GM19351 (cell line): ENCODE results near the gene ATP1A2.
"Not testable (repeated sequence)": the region's sequence is repeated elsewhere in the genome, so short reads cannot be mapped to it uniquely, and the experiment has no call there.

Experiments
- ATAC-seq: cut with Tn5 transposase; IDR thresholded peaks from one replicate; pipeline ENCODE4 v1.9.1; 2021; ENCODE audit warnings: mild to moderate bottlenecking, moderate library complexity; ENCODE audit not compliant: unreplicated experiment

Gene ATP1A2

DNA sequence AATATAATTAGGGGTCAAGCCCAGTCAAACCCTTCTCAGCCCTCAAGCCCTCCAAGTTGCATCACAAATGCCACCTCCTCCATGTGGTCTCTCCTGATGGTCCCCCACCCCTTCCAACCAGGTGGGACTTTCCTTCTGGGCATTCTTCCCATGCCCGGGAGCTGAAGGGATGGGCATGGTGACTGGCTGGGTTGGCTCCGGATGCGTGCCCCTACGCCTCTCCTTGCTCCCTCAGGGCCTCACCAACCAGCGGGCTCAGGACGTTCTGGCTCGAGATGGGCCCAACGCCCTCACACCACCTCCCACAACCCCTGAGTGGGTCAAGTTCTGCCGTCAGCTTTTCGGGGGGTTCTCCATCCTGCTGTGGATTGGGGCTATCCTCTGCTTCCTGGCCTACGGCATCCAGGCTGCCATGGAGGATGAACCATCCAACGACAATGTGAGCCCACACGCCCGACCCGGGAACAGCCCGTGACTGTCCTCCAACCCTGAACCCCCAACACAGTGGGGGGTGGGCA lies 7.5 kb downstream of the ATP1A2 start:
- no peak for ATAC-seq

GRCh38 chr1:160123726-160124125 lies 8.2 kb downstream of the ATP1A2 start:
- no peak for ATAC-seq

GRCh38 chr1:160124705-160125478 lies 9.3 kb downstream of the ATP1A2 start:
- no peak for ATAC-seq

DNA sequence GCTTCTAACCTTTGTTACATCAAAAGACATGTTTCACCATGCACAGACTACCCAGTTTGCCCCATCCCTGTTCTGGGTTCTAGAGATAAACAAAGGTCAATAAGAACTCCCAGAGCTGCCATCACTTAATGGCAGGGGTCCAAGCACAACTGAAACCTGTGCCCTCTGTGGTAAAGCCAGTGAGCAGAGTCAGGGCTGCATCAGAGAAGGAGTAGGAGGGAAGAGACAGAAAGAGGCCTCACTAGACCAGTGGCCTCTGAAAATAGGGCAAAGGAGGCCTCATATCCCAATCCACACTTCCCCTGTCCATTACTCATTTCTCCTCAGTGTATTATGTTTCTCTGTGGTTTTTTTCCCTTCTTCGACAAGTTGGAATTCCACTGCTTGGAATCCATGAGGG lies 10.2 kb downstream of the ATP1A2 start:
- no peak for ATAC-seq

GRCh38 chr1:160126342-160126741 lies 10.8 kb downstream of the ATP1A2 start:
- not testable (repeated sequence) for ATAC-seq

DNA sequence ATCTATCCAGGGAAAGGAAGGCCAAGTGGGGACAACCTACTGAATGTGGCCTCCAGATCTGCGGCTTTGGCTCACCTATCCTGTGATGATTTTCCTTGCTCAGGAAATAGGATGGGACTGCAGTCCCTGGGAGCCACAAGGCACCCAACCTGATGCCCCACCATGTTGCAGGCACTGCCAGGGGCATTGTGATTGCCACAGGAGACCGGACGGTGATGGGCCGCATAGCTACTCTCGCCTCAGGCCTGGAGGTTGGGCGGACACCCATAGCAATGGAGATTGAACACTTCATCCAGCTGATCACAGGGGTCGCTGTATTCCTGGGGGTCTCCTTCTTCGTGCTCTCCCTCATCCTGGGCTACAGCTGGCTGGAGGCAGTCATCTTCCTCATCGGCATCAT lies 11.8 kb downstream of the ATP1A2 start:
- no peak for ATAC-seq

- ATAC-seq: no peak
Measured at GRCh38 chr1:160127865-160128523, 12.4 kb downstream of the ATP1A2 start.

DNA sequence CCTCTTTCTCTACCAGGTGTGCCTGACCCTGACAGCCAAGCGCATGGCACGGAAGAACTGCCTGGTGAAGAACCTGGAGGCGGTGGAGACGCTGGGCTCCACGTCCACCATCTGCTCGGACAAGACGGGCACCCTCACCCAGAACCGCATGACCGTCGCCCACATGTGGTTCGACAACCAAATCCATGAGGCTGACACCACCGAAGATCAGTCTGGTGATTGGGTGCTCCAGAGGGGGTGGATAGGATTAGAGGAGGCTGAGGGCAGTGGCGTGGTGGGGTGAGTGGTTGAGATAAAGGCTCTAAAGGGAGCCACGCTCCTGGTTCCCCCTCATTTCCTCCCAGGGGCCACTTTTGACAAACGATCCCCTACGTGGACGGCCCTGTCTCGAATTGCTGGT lies 13.1 kb downstream of the ATP1A2 start:
- ATAC-seq: no peak

DNA sequence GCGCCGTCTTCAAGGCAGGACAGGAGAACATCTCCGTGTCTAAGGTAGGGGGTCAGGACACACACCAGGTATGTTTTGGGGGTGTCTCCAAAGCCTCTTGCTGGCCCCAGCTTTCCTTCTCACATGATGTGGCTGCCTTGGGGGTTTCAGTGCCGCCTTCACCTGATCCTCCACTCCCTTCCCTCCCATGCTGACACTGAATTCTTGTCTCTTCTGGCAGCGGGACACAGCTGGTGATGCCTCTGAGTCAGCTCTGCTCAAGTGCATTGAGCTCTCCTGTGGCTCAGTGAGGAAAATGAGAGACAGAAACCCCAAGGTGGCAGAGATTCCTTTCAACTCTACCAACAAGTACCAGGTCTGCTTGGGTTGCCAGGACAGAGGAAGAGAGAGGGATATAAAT lies 13.5 kb downstream of the ATP1A2 start:
- ATAC-seq: no peak

DNA sequence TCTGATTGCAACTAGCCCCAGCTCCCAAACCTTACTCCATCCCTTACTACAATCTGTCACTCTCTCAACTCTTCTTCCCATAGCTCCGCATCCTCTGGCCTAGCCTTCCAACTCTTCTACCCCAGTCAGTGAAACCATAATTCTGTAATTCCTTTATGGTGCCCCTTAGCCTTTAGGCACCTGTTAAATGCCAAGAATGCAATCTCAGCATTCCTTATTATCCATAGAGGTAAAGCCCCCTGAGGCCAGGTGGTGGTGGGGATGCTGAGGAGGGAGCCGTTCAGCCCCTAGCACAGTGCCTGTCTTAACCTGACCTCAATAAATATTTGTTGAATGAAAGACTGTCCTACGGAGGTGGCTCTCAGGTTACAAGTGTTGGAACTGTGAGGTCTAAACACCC lies 14.0 kb downstream of the ATP1A2 start:
- ATAC-seq: no peak

DNA sequence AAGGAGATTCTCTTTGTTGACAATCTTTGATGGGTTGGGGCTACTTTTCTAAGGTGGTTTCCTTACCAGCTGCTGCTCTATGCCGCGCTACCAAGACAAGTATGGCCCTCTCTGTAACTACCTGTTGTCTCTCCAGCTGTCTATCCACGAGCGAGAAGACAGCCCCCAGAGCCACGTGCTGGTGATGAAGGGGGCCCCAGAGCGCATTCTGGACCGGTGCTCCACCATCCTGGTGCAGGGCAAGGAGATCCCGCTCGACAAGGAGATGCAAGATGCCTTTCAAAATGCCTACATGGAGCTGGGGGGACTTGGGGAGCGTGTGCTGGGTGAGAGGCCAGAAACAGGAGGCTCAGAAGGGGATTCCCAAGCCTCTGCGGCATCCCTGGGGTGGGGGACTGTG lies 14.4 kb downstream of the ATP1A2 start:
- no peak for ATAC-seq

GRCh38 chr1:160130486-160130885 lies 14.9 kb downstream of the ATP1A2 start:
- no peak for ATAC-seq

DNA sequence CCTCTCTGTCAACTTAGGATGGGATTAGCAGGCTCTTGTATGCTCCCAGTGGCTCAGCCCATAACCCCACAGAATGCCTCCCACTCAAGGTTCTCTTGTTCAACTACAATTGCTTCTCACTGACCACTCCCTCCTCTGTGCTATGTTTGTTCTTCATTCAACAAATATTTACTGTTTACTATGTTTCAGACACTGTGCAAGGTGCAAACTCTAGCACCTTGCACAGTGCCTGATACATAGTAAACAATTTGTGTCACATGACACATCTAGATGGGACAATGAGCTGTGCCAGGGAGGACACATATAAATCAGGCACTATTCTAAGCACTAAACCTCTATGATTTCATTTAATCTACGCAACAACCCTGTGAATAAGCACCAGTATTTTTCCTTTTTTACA lies 15.4 kb downstream of the ATP1A2 start:
- no peak for ATAC-seq

GRCh38 chr1:160131803-160132565 lies 16.4 kb downstream of the ATP1A2 start:
- ATAC-seq: no peak

GRCh38 chr1:160133990-160134770 lies 18.6 kb downstream of the ATP1A2 start:
- no peak for ATAC-seq

- ATAC-seq: no peak
Measured at GRCh38 chr1:160134791-160135572, 19.4 kb downstream of the ATP1A2 start.

- no peak for ATAC-seq
Measured at GRCh38 chr1:160136121-160136925, 20.8 kb downstream of the ATP1A2 start.

GRCh38 chr1:160136926-160137200 lies 21.3 kb downstream of the ATP1A2 start:
- ATAC-seq: no peak

GRCh38 chr1:160137216-160137862 lies 21.8 kb downstream of the ATP1A2 start:
- ATAC-seq: no peak
